ENCODE results near the gene ANKRD33B. TPM values are rescaled to one million over a fixed set of nuclear protein-coding genes. Genes with fewer than 3 reads are reported as not detected.

Gene ANKRD33B
- total RNA-seq, 1 experiment from 2014 or later = 10.9 TPM

DNA sequence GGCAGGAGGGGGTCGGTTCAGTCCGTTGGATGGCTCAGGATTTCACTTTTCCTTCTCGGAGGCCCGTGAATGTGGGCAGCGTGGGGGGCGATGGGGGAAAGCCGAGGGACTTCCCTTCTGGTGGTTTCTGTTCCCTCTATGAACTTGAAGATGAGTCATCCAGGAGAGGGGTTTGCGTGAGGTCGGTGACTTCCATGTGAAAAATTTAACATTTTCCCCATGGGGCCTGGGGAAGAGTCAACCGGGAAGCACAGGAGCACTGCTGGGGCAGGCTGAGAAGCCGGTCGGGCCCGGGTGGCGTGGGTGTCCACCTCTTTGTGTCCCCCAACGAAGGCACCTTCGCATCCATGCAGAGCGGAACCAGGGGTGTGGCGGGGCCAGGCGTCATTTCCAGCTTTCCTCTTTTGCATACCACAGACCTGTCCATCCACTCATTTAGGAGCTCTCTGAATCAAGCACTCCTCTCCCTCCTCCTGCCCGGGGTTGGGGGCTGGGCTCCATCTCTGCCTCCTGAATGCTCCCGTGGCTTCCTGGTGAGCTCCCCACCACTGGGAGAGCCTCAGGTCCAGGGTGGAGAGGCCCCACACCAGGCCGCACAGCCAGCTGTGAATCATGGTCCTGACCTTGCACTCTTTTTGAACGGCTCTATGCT, 68.4 kb downstream of the ANKRD33B start:
- TF ChIP-seq FOSL1 (IDR thresholded peaks at IDR 0.05; ENCODE audit: low read depth) = peak; percentile 58
- no peak for TF ChIP-seq ATF3 (IDR thresholded peaks at IDR 0.05)
- 0 out of 2 replicates have a peak, but pooled peaks have one; percentile 23 for TF ChIP-seq SP1 (IDR thresholded peaks at IDR 0.05; ENCODE audit: low read depth)
- TF ChIP-seq JUND (IDR thresholded peaks at IDR 0.05) = peak; percentile 42; the same call in 1 of the 2 replicates
- Histone ChIP-seq H3K79me2 (ENCODE audit: insufficient read depth, low read length) (peaks cover 41% of the 10 kb centered on the region; the same call in 1 of the 2 replicates), H3K27me3 (ENCODE audit: insufficient read depth, low read length) (no peaks in the 10 kb centered on the region), H3K4me1 (ENCODE audit: control insufficient read depth in 1 of 2, insufficient read depth in 2 of 2, low read length in 2 of 2) (peaks cover 11 to 73% of the 10 kb centered on the region in 2 experiments), H3K9me3 (ENCODE audit: control insufficient read depth in 1 of 2, insufficient read depth in 1 of 2, low read depth in 1 of 2, low read length in 2 of 2) (no peaks in the 10 kb centered on the region; a peak in 1 of 4 replicates), H3K36me3 (ENCODE audit: control insufficient read depth in 1 of 2, insufficient read depth in 2 of 2, low read length in 2 of 2) (peaks cover 0 to 4% of the 10 kb centered on the region in 2 experiments; a peak in 1 of 4 replicates), H2AFZ (ENCODE audit: low read depth, low read length, poor library complexity, severe bottlenecking) (no peak overlapping the region), H3K4me2 (ENCODE audit: low read length) (peak overlapping the region; percentile 76), H4K20me1 (ENCODE audit: insufficient read depth) (no peaks in the 10 kb centered on the region), H3K4me3 (replicated peaks in 1 of 2; ENCODE audit: low read depth in 1 of 2, low read length in 2 of 2) (peak overlapping the region; percentile 18 to 45; a peak in 3 of 4 replicates), H3K9me2 (ENCODE audit: insufficient read depth) (no peaks in the 10 kb centered on the region), H3K27ac (ENCODE audit: low read depth, low read length) (peak overlapping the region; percentile 55), H3K9ac (ENCODE audit: low read length) (peak overlapping the region; percentile 58)
- DNase-seq (ENCODE audit: low read depth, low spot score) = peak; percentile 34
- intact Hi-C loops (cut with micrococcal nuclease) = no loop called here
- ChIA-PET POLR2A (no interaction called here), RAD21 (ENCODE audit: low non-redundant PET in 1 of 2, low total read pairs in 2 of 2, uncharacterized antibody in 2 of 2, unreplicated experiment in 2 of 2) (no interaction called here), CTCF (no interaction called here)
- peak; percentile 52 for ATAC-seq
- no TSS peak for BruUV-seq (replicated peaks)

- intact Hi-C loops (cut with micrococcal nuclease) = no loop called here
- RAD21 ChIA-PET (ENCODE audit: low non-redundant PET in 1 of 2, low total read pairs in 2 of 2, uncharacterized antibody in 2 of 2, unreplicated experiment in 2 of 2) = no interaction called here
- H3K4me3 ChIP-seq (replicated peaks in 1 of 2; ENCODE audit: low read depth in 1 of 2, low read length in 2 of 2) = no peak overlapping the region
- ATAC-seq (no peak), DNase-seq (ENCODE audit: low read depth, low spot score) (no peak)
- CTCF ChIA-PET = no interaction called here
- H3K9me2 ChIP-seq (ENCODE audit: insufficient read depth) = no peaks in the 10 kb centered on the region
- no peaks in the 10 kb centered on the region for H3K27me3 ChIP-seq (ENCODE audit: insufficient read depth, low read length)
- no peaks in the 10 kb centered on the region for H4K20me1 ChIP-seq (ENCODE audit: insufficient read depth)
- H2AFZ ChIP-seq (ENCODE audit: low read depth, low read length, poor library complexity, severe bottlenecking) = no peak overlapping the region
- POLR2A ChIA-PET = no interaction called here
- peaks cover 0 to 8% of the 10 kb centered on the region in 2 experiments; a peak in 1 of 4 replicates for H3K36me3 ChIP-seq (ENCODE audit: control insufficient read depth in 1 of 2, insufficient read depth in 2 of 2, low read length in 2 of 2)
- H3K79me2 ChIP-seq (ENCODE audit: insufficient read depth, low read length) = peaks cover 50% of the 10 kb centered on the region; the same call in 1 of the 2 replicates
- no peak overlapping the region for H3K27ac ChIP-seq (ENCODE audit: low read depth, low read length)
- H3K4me1 ChIP-seq (ENCODE audit: control insufficient read depth in 1 of 2, insufficient read depth in 2 of 2, low read length in 2 of 2) = peaks cover 9 to 65% of the 10 kb centered on the region in 2 experiments
- no TSS peak for BruUV-seq (replicated peaks)
- no peaks in the 10 kb centered on the region; a peak in 1 of 4 replicates for H3K9me3 ChIP-seq (ENCODE audit: control insufficient read depth in 1 of 2, insufficient read depth in 1 of 2, low read depth in 1 of 2, low read length in 2 of 2)
- no peak overlapping the region for H3K9ac ChIP-seq (ENCODE audit: low read length)
- 0 out of 2 replicates have a peak overlapping the region, but pooled peaks have one; percentile 4 for H3K4me2 ChIP-seq (ENCODE audit: low read length)
- no peak for TF ChIP-seq YY1 (IDR thresholded peaks at IDR 0.05; ENCODE audit: extremely low read depth, insufficient replicate concordance, low read depth, low read length)
- no peak for TF ChIP-seq EGR1 (IDR thresholded peaks at IDR 0.05; ENCODE audit: low read depth)
- no peak for TF ChIP-seq ATF3 (IDR thresholded peaks at IDR 0.05)
- TF ChIP-seq POLR2AphosphoS5 (IDR thresholded peaks at IDR 0.05; ENCODE audit: low read depth, low read length) = no peak
- no peak for TF ChIP-seq ZNF274 (IDR thresholded peaks at IDR 0.05; ENCODE audit: low read depth, low read length)
- no peak for TF ChIP-seq JUND (IDR thresholded peaks at IDR 0.05)
- TF ChIP-seq, protein P1, sequence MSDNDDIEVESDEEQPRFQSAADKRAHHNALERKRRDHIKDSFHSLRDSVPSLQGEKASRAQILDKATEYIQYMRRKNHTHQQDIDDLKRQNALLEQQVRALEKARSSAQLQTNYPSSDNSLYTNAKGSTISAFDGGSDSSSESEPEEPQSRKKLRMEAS (IDR thresholded peaks at IDR 0.05) = no peak
- no peak for TF ChIP-seq RAD21 (IDR thresholded peaks at IDR 0.05; ENCODE audit: low read depth)
- TF ChIP-seq ELF1 (IDR thresholded peaks at IDR 0.05; ENCODE audit: borderline replicate concordance, low read depth) = no peak
- no peak for TF ChIP-seq FOSL1 (IDR thresholded peaks at IDR 0.05; ENCODE audit: low read depth)
- TF ChIP-seq, protein P2, sequence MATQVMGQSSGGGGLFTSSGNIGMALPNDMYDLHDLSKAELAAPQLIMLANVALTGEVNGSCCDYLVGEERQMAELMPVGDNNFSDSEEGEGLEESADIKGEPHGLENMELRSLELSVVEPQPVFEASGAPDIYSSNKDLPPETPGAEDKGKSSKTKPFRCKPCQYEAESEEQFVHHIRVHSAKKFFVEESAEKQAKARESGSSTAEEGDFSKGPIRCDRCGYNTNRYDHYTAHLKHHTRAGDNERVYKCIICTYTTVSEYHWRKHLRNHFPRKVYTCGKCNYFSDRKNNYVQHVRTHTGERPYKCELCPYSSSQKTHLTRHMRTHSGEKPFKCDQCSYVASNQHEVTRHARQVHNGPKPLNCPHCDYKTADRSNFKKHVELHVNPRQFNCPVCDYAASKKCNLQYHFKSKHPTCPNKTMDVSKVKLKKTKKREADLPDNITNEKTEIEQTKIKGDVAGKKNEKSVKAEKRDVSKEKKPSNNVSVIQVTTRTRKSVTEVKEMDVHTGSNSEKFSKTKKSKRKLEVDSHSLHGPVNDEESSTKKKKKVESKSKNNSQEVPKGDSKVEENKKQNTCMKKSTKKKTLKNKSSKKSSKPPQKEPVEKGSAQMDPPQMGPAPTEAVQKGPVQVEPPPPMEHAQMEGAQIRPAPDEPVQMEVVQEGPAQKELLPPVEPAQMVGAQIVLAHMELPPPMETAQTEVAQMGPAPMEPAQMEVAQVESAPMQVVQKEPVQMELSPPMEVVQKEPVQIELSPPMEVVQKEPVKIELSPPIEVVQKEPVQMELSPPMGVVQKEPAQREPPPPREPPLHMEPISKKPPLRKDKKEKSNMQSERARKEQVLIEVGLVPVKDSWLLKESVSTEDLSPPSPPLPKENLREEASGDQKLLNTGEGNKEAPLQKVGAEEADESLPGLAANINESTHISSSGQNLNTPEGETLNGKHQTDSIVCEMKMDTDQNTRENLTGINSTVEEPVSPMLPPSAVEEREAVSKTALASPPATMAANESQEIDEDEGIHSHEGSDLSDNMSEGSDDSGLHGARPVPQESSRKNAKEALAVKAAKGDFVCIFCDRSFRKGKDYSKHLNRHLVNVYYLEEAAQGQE (IDR thresholded peaks at IDR 0.05; ENCODE audit: low read depth) = no peak
- no peak for TF ChIP-seq SIN3A (IDR thresholded peaks at IDR 0.05; ENCODE audit: low read depth)
- no peak for TF ChIP-seq CBX3 (IDR thresholded peaks at IDR 0.05; ENCODE audit: low read depth)
Measured at GRCh38 chr5:10633271-10634049, 69.6 kb downstream of the ANKRD33B start.

Measured in HCT116 (cell line).